ENCODE data around the gene RRP1B.
"Not testable (repeated sequence)": the region's sequence is repeated elsewhere in the genome, so short reads cannot be mapped to it uniquely, and the experiment has no call there.

Gene RRP1B

DNA sequence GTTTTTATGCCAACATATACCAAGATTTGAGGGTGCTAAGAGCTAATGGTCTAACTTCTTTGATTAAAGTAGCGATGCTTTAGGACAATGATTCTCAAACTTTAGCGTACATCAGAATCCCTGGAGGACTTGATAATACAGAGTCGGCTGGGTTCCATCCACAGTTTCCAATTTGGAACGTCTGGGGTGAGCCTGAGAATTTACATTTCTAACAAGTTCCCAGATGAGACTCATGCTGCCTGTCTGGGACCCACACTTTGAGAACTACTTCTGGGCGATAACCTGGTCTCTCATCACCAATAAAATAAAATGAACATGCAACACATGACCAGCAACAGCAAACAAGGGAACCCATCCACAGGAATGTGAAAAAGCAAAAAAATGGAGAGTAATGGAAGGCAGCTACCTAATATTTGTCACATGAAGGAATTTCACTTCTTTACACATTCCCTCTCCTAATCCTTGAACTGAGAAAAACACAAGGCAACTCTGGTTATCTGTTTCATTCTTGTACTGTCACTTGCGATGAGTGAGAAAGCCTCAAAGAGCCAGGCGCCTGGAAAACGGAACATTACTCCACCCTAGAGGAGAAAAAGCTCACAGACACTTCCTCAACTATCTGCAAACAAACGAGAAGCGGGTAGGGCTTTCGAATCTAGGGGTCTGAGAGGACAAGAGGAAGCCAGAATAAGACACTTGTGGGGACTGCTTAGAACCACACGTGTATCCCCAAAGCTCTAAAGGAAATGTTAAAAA, 14.0 kb upstream of the RRP1B start:
- no peaks in the 10 kb centered on the region for H3K27me3 ChIP-seq (ENCODE audit: insufficient read depth, poor library complexity, severe bottlenecking)
- no peaks in the 10 kb centered on the region for H3K9me3 ChIP-seq (ENCODE audit: severe bottlenecking)
- peaks cover 24% of the 10 kb centered on the region for H3K4me1 ChIP-seq (ENCODE audit: insufficient read depth, poor library complexity, severe bottlenecking)
- no peak overlapping the region for H3K4me3 ChIP-seq (ENCODE audit: severe bottlenecking)
- no peaks in the 10 kb centered on the region for H3K36me3 ChIP-seq (ENCODE audit: low read depth)
- ATAC-seq (ENCODE audit: low read depth) = peak; percentile 70
- TF ChIP-seq, protein P1, sequence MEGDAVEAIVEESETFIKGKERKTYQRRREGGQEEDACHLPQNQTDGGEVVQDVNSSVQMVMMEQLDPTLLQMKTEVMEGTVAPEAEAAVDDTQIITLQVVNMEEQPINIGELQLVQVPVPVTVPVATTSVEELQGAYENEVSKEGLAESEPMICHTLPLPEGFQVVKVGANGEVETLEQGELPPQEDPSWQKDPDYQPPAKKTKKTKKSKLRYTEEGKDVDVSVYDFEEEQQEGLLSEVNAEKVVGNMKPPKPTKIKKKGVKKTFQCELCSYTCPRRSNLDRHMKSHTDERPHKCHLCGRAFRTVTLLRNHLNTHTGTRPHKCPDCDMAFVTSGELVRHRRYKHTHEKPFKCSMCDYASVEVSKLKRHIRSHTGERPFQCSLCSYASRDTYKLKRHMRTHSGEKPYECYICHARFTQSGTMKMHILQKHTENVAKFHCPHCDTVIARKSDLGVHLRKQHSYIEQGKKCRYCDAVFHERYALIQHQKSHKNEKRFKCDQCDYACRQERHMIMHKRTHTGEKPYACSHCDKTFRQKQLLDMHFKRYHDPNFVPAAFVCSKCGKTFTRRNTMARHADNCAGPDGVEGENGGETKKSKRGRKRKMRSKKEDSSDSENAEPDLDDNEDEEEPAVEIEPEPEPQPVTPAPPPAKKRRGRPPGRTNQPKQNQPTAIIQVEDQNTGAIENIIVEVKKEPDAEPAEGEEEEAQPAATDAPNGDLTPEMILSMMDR (IDR thresholded peaks at IDR 0.05; ENCODE audit: poor library complexity, severe bottlenecking) = peak; percentile 71
- no peak for DNase-seq (ENCODE audit: low spot score)
- H3K27ac ChIP-seq (ENCODE audit: poor library complexity, severe bottlenecking) = peak overlapping the region; percentile 84

DNA sequence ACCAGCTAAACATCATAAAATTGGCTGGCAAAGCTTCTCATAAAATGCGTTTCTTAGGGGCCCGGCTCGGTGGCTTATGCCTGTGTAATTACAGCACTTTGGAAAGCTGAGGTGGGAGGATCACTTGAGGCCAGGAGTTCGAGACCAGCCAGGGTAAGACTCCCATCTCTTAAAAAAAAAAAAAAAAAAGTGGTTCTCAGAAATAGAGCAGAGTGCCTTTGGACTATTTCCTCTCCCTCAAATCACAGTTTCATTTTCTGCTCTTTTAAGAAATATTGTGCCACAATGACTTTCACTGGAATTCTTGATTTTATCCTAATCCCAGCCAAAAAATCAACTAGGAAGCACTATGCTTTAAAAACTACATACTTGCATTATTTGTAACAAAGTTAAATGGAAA, 13.4 kb upstream of the RRP1B start:
- Histone ChIP-seq H3K4me1 (ENCODE audit: insufficient read depth, poor library complexity, severe bottlenecking) (peaks cover 21% of the 10 kb centered on the region), H3K27ac (ENCODE audit: poor library complexity, severe bottlenecking) (peak overlapping the region; percentile 84), H3K9me3 (ENCODE audit: severe bottlenecking) (no peaks in the 10 kb centered on the region), H3K27me3 (ENCODE audit: insufficient read depth, poor library complexity, severe bottlenecking) (no peaks in the 10 kb centered on the region), H3K4me3 (ENCODE audit: severe bottlenecking) (no peak overlapping the region), H3K36me3 (ENCODE audit: low read depth) (no peaks in the 10 kb centered on the region)
- ATAC-seq (ENCODE audit: low read depth) = no peak
- TF ChIP-seq, protein P1 (IDR thresholded peaks at IDR 0.05; ENCODE audit: poor library complexity, severe bottlenecking) = no peak
- no peak for DNase-seq (ENCODE audit: low spot score)

DNA sequence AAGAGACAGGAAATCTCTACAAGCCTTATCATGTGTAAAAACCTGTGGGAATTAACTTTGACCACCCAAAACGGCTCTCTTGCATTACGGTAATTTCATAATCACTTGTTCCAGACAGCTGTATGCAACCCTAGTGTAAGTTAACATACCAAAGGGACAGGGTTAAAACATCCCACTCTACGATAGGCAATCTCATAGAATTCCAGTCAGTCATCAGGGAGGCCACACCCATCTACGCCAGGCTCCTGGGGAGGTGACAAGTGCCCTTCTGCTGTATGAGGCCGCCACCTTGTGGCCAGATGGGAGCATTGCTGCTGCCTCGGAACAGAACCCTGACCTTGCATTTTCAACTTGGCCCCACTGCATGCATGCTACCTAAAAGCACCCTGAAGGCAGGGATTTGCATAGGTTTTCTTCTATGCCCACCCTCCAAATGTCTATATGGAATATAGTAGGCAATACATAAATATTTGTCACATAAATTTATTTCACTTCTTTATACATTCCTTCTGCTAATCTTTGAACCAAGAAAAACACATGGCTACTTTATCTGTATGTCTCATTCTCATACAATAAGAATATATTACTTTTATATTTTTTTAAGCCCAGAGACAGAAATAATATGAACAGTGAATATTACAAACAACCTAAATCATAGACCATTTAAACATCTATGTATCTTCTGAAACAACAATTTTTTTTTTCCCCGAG, 12.7 kb upstream of the RRP1B start:
- peak; percentile 97 for ATAC-seq (ENCODE audit: low read depth)
- peaks cover 21% of the 10 kb centered on the region for H3K4me1 ChIP-seq (ENCODE audit: insufficient read depth, poor library complexity, severe bottlenecking)
- H3K36me3 ChIP-seq (ENCODE audit: low read depth) = no peaks in the 10 kb centered on the region
- no peaks in the 10 kb centered on the region for H3K27me3 ChIP-seq (ENCODE audit: insufficient read depth, poor library complexity, severe bottlenecking)
- DNase-seq (ENCODE audit: low spot score) = peak; percentile 92
- H3K4me3 ChIP-seq (ENCODE audit: severe bottlenecking) = no peak overlapping the region
- H3K9me3 ChIP-seq (ENCODE audit: severe bottlenecking) = no peaks in the 10 kb centered on the region
- TF ChIP-seq, protein P1 (IDR thresholded peaks at IDR 0.05; ENCODE audit: poor library complexity, severe bottlenecking) = peak; percentile 97
- peak overlapping the region; percentile 84 for H3K27ac ChIP-seq (ENCODE audit: poor library complexity, severe bottlenecking)

DNA sequence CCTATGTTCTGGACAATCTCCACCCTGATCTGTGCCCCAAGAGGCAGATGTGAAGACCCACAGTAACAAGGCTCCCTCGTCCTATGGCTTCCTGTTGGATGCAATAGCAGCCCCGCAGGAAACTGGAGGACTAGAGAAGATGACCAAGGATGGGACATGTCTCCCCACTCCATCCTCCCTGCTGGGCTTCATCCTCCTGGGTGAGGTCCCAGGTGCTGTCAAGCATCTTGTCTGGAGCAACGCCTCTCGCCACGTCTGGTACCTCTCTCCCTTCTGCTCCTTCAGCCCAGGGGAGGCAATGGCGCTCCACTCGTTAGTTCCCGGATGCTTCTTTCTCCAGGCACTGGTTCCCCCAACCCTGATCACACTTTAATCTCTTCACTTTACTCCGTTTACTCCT, 11.2 kb upstream of the RRP1B start:
- H3K36me3 ChIP-seq (ENCODE audit: low read depth) = no peaks in the 10 kb centered on the region
- ATAC-seq (ENCODE audit: low read depth) (no peak), DNase-seq (ENCODE audit: low spot score) (no peak)
- peaks cover 21% of the 10 kb centered on the region for H3K4me1 ChIP-seq (ENCODE audit: insufficient read depth, poor library complexity, severe bottlenecking)
- H3K4me3 ChIP-seq (ENCODE audit: severe bottlenecking) = no peak overlapping the region
- TF ChIP-seq, protein P1 (IDR thresholded peaks at IDR 0.05; ENCODE audit: poor library complexity, severe bottlenecking) = no peak
- no peaks in the 10 kb centered on the region for H3K27me3 ChIP-seq (ENCODE audit: insufficient read depth, poor library complexity, severe bottlenecking)
- H3K27ac ChIP-seq (ENCODE audit: poor library complexity, severe bottlenecking) = no peak overlapping the region
- no peaks in the 10 kb centered on the region for H3K9me3 ChIP-seq (ENCODE audit: severe bottlenecking)

DNA sequence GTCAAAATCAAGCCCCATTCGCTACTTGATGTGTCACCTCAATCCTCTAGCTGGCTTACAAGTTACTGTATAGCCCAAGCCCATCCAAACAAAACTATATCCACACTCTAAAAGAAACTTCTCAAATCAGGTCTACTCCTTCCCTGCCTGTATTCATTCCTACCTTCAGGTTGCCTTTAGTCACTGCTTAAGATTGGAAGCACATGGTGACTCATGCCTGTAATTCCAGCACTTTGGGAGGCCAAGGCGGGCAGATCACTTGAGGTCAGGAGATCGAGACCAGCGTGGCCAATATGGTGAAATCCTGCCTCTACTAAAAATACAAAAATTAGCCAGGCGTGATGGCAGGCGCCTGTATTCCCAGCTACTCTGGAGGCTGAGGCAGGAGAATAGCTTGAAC, 7.4 kb upstream of the RRP1B start:
- H3K27me3 ChIP-seq (ENCODE audit: insufficient read depth, poor library complexity, severe bottlenecking); H3K27ac ChIP-seq (ENCODE audit: poor library complexity, severe bottlenecking); H3K9me3 ChIP-seq (ENCODE audit: severe bottlenecking); H3K36me3 ChIP-seq (ENCODE audit: low read depth); ATAC-seq (ENCODE audit: low read depth); H3K4me3 ChIP-seq (ENCODE audit: severe bottlenecking); DNase-seq (ENCODE audit: low spot score): not testable (repeated sequence)
- peaks cover 10% of the 10 kb centered on the region for H3K4me1 ChIP-seq (ENCODE audit: insufficient read depth, poor library complexity, severe bottlenecking)

All from RWPE2 (cell line).